ENCODE data around the gene TTN.

TTN gene

DNA sequence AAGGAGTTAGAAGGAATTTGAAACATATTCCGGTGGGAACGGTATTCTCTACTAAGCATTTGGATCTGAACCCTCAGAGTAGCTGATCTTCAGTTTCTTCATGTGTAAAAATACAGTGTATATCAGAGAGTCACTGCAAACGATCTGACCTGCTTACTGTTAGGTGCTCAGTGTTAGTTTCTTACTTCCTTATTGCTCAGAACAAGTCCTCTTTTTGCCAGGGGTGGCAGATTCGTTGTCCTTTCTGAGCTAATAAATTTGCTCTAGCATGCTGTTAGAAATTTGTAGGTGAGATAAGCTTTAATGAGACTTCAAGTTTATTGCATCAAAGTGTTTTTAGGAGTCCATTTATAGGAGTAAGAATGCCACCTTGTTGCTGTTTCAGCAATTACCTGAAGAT is 311.2 kb downstream of the TTN start:
- no peak overlapping the region for H3K4me3 ChIP-seq (ENCODE audit: low read depth in 1 of 2, low read length in 2 of 2)
- no peaks in the 10 kb centered on the region for H3K4me1 ChIP-seq (ENCODE audit: control insufficient read depth in 1 of 2, insufficient read depth in 2 of 2, low read length in 2 of 2)
- no peak overlapping the region for H3K27ac ChIP-seq (ENCODE audit: low read length)
- peaks cover 52 to 66% of the 10 kb centered on the region in 2 donors for H3K36me3 ChIP-seq (ENCODE audit: control insufficient read depth in 1 of 2, insufficient read depth in 2 of 2, low read length in 2 of 2)
- no peaks in the 10 kb centered on the region for H3K27me3 ChIP-seq (ENCODE audit: low read depth, low read length)
- H3K9me3 ChIP-seq (ENCODE audit: control insufficient read depth in 1 of 2, low read length in 2 of 2) = no peaks in the 10 kb centered on the region

GRCh38 chr2:178491612-178492011 is 315.6 kb downstream of the TTN start:
- no peak overlapping the region for H3K4me3 ChIP-seq (ENCODE audit: low read depth in 1 of 2, low read length in 2 of 2)
- H3K27ac ChIP-seq (ENCODE audit: low read length) = no peak overlapping the region
- H3K36me3 ChIP-seq (ENCODE audit: control insufficient read depth in 1 of 2, insufficient read depth in 2 of 2, low read length in 2 of 2) = peaks cover 38 to 52% of the 10 kb centered on the region in 2 donors
- H3K9me3 ChIP-seq (ENCODE audit: control insufficient read depth in 1 of 2, low read length in 2 of 2) = no peaks in the 10 kb centered on the region
- no peaks in the 10 kb centered on the region for H3K4me1 ChIP-seq (ENCODE audit: control insufficient read depth in 1 of 2, insufficient read depth in 2 of 2, low read length in 2 of 2)
- H3K27me3 ChIP-seq (ENCODE audit: low read depth, low read length) = no peaks in the 10 kb centered on the region

- Histone ChIP-seq H3K27me3 (ENCODE audit: low read depth, low read length) (no peaks in the 10 kb centered on the region), H3K4me3 (ENCODE audit: low read depth in 1 of 2, low read length in 2 of 2) (no peak overlapping the region), H3K9me3 (ENCODE audit: control insufficient read depth in 1 of 2, low read length in 2 of 2) (no peaks in the 10 kb centered on the region), H3K4me1 (ENCODE audit: control insufficient read depth in 1 of 2, insufficient read depth in 2 of 2, low read length in 2 of 2) (peaks cover 20 to 36% of the 10 kb centered on the region in 2 donors), H3K36me3 (ENCODE audit: control insufficient read depth in 1 of 2, insufficient read depth in 2 of 2, low read length in 2 of 2) (peaks cover 5 to 14% of the 10 kb centered on the region in 2 donors), H3K27ac (ENCODE audit: low read length) (no peak overlapping the region)
These were observed 321.9 kb downstream of the TTN start for GRCh38 chr2:178485356-178485755.

DNA sequence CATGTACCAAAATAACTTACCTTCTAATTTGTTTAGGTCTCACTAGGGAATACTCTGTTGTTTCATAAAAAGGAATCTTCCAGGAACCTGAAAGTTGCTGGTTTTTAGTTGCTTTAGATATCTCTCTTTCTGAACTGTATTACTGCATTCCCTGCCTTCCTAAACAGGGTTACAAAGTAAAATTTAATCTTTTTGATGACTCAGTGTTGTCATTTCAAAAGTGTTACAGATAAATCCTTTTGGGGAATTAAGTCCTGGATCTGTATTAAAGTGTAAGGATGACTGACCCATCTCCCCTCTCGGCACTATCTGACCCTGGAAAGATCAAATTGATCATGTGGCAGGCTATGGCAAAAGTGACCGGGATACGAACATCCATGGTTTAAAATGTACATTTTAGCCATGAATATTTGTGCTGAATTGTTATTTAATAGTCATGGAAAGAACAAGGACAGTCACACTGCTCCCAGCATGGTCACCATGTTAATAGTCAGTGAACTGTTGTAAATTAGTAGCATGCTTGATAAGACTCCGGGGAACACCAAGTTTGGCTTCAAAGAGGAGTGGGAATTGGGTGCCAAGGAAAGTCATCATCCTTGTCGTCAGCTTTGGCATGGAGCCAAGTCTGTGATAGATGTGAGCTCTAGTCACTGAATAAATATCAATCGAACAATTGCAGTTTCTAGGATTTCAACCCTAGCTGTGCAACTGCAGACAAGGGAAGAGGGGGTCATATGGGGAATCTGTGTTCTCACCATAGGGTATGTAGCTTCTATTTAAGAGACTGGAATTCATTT is 322.8 kb downstream of the TTN start:
- no peaks in the 10 kb centered on the region for H3K27me3 ChIP-seq (ENCODE audit: low read depth, low read length)
- H3K9me3 ChIP-seq (ENCODE audit: control insufficient read depth in 1 of 2, low read length in 2 of 2) = no peaks in the 10 kb centered on the region
- H3K4me3 ChIP-seq (ENCODE audit: low read depth in 1 of 2, low read length in 2 of 2) = no peak overlapping the region
- peaks cover 20 to 42% of the 10 kb centered on the region in 2 donors for H3K4me1 ChIP-seq (ENCODE audit: control insufficient read depth in 1 of 2, insufficient read depth in 2 of 2, low read length in 2 of 2)
- peaks cover 5 to 7% of the 10 kb centered on the region in 2 donors for H3K36me3 ChIP-seq (ENCODE audit: control insufficient read depth in 1 of 2, insufficient read depth in 2 of 2, low read length in 2 of 2)
- no peak overlapping the region for H3K27ac ChIP-seq (ENCODE audit: low read length)

DNA sequence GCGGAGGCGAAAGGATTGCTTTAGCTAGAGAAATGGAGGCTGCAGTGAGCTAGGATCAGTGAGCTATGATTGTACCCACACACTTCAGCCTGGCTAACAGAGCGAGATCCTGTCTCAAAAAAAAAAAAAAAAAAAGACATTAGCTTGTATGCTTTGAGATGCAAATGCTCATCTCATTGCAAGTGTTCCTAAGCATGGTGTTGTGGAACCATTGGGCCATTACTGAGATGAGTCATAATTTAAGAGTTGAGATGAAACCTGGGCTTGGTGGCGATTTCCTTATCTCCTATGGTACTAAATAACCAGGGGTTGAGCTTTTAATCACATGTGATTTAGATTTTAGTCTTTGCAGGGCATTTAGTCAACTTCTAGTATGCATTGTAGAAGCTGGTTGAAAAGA is 324.8 kb downstream of the TTN start:
- Histone ChIP-seq H3K27me3 (ENCODE audit: low read depth, low read length) (no peaks in the 10 kb centered on the region), H3K27ac (ENCODE audit: low read length) (no peak overlapping the region), H3K4me1 (ENCODE audit: control insufficient read depth in 1 of 2, insufficient read depth in 2 of 2, low read length in 2 of 2) (peaks cover 20 to 49% of the 10 kb centered on the region in 2 donors), H3K36me3 (ENCODE audit: control insufficient read depth in 1 of 2, insufficient read depth in 2 of 2, low read length in 2 of 2) (peaks cover 5 to 6% of the 10 kb centered on the region in 2 donors), H3K9me3 (ENCODE audit: control insufficient read depth in 1 of 2, low read length in 2 of 2) (no peaks in the 10 kb centered on the region), H3K4me3 (ENCODE audit: low read depth in 1 of 2, low read length in 2 of 2) (peak overlapping the region in 1 of 2 donors; percentile 72)

GRCh38 chr2:178480227-178481181 is 326.7 kb downstream of the TTN start, which contains the start of gene PLEKHA3:
PLEKHA3 (plus strand) TSS chr2:178480457; CDS start chr2:178480870, 413 bp downstream.
- peaks cover 0 to 3% of the 10 kb centered on the region in 2 donors for H3K36me3 ChIP-seq (ENCODE audit: control insufficient read depth in 1 of 2, insufficient read depth in 2 of 2, low read length in 2 of 2)
- H3K4me3 ChIP-seq (ENCODE audit: low read depth in 1 of 2, low read length in 2 of 2) = peak within 1 kb of the TSS; percentile 72 to 84
- H3K27me3 ChIP-seq (ENCODE audit: low read depth, low read length) = no peaks in the 10 kb centered on the region
- H3K4me1 ChIP-seq (ENCODE audit: control insufficient read depth in 1 of 2, insufficient read depth in 2 of 2, low read length in 2 of 2) = peaks cover 20 to 53% of the 10 kb centered on the region in 2 donors
- peak within 1 kb of the TSS; percentile 92 for H3K27ac ChIP-seq (ENCODE audit: low read length)
- no peaks in the 10 kb centered on the region for H3K9me3 ChIP-seq (ENCODE audit: control insufficient read depth in 1 of 2, low read length in 2 of 2)

DNA sequence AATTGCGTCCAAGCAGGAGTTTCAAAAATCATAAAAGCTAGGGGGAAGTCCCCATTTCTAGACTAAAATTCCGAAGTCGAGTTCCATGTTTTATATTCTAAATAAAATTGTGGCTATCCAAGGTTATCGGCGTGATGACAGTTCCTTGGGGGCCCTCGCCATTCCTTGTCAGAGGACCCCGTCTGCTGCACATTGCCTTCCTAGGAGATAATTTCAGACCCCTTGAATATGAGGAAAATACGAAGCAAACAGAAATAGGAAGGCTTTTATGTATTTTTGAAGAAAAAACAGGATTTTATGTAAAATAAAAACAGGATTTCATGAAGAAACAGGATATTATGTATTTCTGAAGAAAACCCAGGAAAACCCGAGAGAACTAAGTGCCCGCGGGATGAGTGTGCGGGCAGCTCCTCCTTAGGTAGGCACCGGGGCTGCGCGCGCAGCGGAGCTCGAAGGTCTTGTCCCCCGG is 327.4 kb downstream of the TTN start:
- peak overlapping the region; percentile 17 to 72 for H3K4me3 ChIP-seq (ENCODE audit: low read depth in 1 of 2, low read length in 2 of 2)
- H3K27ac ChIP-seq (ENCODE audit: low read length) = peak overlapping the region; percentile 92
- peaks cover 0 to 3% of the 10 kb centered on the region in 2 donors for H3K36me3 ChIP-seq (ENCODE audit: control insufficient read depth in 1 of 2, insufficient read depth in 2 of 2, low read length in 2 of 2)
- H3K4me1 ChIP-seq (ENCODE audit: control insufficient read depth in 1 of 2, insufficient read depth in 2 of 2, low read length in 2 of 2) = peaks cover 19 to 46% of the 10 kb centered on the region in 2 donors
- H3K9me3 ChIP-seq (ENCODE audit: control insufficient read depth in 1 of 2, low read length in 2 of 2) = no peaks in the 10 kb centered on the region
- H3K27me3 ChIP-seq (ENCODE audit: low read depth, low read length) = no peaks in the 10 kb centered on the region

DNA sequence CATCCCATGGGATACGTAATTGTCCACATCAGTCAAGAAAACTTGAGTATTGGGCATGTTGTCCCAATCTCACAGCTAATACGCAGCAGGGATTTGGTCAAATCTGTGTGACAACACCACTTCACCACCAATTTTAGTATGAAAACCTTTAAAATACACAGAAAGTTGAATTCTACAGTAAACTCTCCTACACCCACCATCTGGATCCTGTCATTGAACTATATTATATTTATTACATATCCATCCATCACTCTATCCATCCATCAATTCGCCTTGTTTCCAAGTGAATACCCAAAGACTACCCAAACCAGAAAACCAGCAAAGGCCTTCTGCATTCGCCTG is 328.0 kb downstream of the TTN start:
- Histone ChIP-seq H3K36me3 (ENCODE audit: control insufficient read depth in 1 of 2, insufficient read depth in 2 of 2, low read length in 2 of 2) (peaks cover 0 to 3% of the 10 kb centered on the region in 2 donors), H3K4me3 (ENCODE audit: low read depth in 1 of 2, low read length in 2 of 2) (peak overlapping the region; percentile 72 to 88), H3K27ac (ENCODE audit: low read length) (peak overlapping the region; percentile 92), H3K27me3 (ENCODE audit: low read depth, low read length) (no peaks in the 10 kb centered on the region), H3K4me1 (ENCODE audit: control insufficient read depth in 1 of 2, insufficient read depth in 2 of 2, low read length in 2 of 2) (peaks cover 14 to 45% of the 10 kb centered on the region in 2 donors), H3K9me3 (ENCODE audit: control insufficient read depth in 1 of 2, low read length in 2 of 2) (no peaks in the 10 kb centered on the region)

GRCh38 chr2:178478439-178479274 is 328.6 kb downstream of the TTN start, which contains the start of gene FKBP7:
FKBP7 (minus strand) TSS chr2:178478600; CDS start chr2:178478499, 101 bp downstream.
- peaks cover 0 to 3% of the 10 kb centered on the region in 2 donors for H3K36me3 ChIP-seq (ENCODE audit: control insufficient read depth in 1 of 2, insufficient read depth in 2 of 2, low read length in 2 of 2)
- H3K9me3 ChIP-seq (ENCODE audit: control insufficient read depth in 1 of 2, low read length in 2 of 2) = no peaks in the 10 kb centered on the region
- peak within 1 kb of the TSS; percentile 72 to 88 for H3K4me3 ChIP-seq (ENCODE audit: low read depth in 1 of 2, low read length in 2 of 2)
- H3K27ac ChIP-seq (ENCODE audit: low read length) = peak within 1 kb of the TSS; percentile 92
- H3K27me3 ChIP-seq (ENCODE audit: low read depth, low read length) = no peaks in the 10 kb centered on the region
- peaks cover 14 to 43% of the 10 kb centered on the region in 2 donors for H3K4me1 ChIP-seq (ENCODE audit: control insufficient read depth in 1 of 2, insufficient read depth in 2 of 2, low read length in 2 of 2)

DNA sequence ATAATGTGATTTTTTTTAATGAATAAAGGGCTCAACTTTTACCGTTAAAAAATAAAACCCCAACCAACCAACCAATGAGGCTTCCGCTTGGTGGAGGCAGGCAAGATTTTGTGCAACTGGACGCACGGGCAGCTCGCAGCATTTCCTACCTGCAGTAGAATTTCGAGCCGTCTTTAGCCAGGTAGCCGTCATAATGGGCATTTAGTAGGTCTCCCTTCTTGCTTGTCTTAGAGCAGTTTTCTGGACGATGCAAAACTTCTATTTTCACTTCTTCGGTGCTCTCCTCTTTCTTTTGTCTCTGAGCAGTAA is 329.1 kb downstream of the TTN start:
- Histone ChIP-seq H3K36me3 (ENCODE audit: control insufficient read depth in 1 of 2, insufficient read depth in 2 of 2, low read length in 2 of 2) (peaks cover 0 to 3% of the 10 kb centered on the region in 2 donors), H3K27me3 (ENCODE audit: low read depth, low read length) (no peaks in the 10 kb centered on the region), H3K9me3 (ENCODE audit: control insufficient read depth in 1 of 2, low read length in 2 of 2) (no peaks in the 10 kb centered on the region), H3K4me1 (ENCODE audit: control insufficient read depth in 1 of 2, insufficient read depth in 2 of 2, low read length in 2 of 2) (peaks cover 14 to 40% of the 10 kb centered on the region in 2 donors), H3K4me3 (ENCODE audit: low read depth in 1 of 2, low read length in 2 of 2) (peak overlapping the region; percentile 72 to 88), H3K27ac (ENCODE audit: low read length) (peak overlapping the region; percentile 92)

Measured in muscle layer of duodenum (tissue), 2 donors.